Measurements from ENCODE around the gene LCLAT1. TPM values are rescaled to one million over a fixed set of nuclear protein-coding genes. Genes with fewer than 3 reads are reported as not detected.

LCLAT1 gene
- total RNA-seq, 1 donor from 2014 or later, result 17.8 TPM

DNA sequence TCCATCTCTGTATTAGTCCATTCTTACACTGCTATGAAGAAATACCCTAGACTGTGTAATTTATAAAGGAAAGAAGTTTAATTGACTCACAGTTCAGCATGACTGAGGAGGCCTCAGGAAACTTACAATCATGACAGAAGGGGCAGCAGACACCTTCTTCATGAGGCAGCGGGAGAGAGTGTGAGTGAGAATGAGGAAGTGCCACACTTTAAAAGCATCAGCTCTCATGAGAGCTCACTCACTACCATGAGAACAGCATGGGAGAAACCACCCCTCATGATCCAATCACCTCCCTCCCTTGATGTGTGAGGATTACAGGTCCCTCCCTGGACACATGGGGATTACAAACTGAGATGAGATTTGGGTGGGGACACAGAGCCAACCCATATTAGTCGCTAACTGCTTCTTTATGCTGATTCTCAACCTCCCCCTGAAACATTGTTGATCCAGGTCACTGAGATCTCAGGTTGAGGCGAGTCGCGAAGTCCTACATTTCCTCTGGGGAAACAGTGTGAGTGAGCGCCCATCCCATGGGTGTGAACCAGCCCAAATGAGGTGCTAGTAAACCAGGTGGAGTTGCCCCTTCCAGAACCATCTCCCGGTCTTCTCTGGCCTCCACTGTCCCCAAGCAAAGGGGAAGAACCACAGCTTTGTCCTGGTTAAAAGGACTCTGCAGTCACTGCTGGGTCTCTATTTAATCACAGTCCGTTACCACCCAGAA lies 236.3 kb downstream of the LCLAT1 start:
- no peaks in the 10 kb centered on the region for H3K4me1 Mint-ChIP-seq (ENCODE audit: low read depth)
- TF ChIP-seq, protein P1, sequence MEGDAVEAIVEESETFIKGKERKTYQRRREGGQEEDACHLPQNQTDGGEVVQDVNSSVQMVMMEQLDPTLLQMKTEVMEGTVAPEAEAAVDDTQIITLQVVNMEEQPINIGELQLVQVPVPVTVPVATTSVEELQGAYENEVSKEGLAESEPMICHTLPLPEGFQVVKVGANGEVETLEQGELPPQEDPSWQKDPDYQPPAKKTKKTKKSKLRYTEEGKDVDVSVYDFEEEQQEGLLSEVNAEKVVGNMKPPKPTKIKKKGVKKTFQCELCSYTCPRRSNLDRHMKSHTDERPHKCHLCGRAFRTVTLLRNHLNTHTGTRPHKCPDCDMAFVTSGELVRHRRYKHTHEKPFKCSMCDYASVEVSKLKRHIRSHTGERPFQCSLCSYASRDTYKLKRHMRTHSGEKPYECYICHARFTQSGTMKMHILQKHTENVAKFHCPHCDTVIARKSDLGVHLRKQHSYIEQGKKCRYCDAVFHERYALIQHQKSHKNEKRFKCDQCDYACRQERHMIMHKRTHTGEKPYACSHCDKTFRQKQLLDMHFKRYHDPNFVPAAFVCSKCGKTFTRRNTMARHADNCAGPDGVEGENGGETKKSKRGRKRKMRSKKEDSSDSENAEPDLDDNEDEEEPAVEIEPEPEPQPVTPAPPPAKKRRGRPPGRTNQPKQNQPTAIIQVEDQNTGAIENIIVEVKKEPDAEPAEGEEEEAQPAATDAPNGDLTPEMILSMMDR (IDR thresholded peaks at IDR 0.05), result no peak
- no peaks in the 10 kb centered on the region for H3K36me3 Mint-ChIP-seq (ENCODE audit: low read depth)
- H3K27me3 Mint-ChIP-seq (ENCODE audit: low read depth), result no peaks in the 10 kb centered on the region
- DNase-seq (ENCODE audit: low spot score), result no peak
- no peaks in the 10 kb centered on the region for H3K9me3 Mint-ChIP-seq (ENCODE audit: low read depth)
- no peak overlapping the region for H3K27ac Mint-ChIP-seq (ENCODE audit: unreplicated experiment)
- H3K4me3 Mint-ChIP-seq (ENCODE audit: unreplicated experiment), result no peak overlapping the region

DNA sequence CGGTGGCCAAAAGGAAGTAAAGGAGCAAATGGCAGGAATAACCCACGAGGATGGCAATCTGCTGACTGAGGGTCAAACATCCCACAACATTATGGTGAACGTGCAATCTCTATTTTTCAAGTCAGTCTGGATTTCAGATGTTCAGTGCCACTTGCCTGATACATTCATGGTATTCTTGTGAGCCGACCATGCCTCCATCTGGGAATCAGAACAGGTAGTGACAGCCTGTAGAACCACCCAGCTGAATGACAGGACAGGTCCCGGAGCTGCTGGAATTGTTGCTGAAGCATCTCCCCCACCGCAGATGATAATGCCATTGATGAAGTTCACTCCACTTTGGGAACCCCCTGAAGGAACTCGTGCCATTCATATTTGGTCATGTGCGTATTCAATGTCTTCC lies 237.0 kb downstream of the LCLAT1 start:
- Mint-ChIP-seq H3K4me3 (ENCODE audit: unreplicated experiment) (no peak overlapping the region), H3K9me3 (ENCODE audit: low read depth) (no peaks in the 10 kb centered on the region), H3K4me1 (ENCODE audit: low read depth) (peaks cover under 1% of the 10 kb centered on the region), H3K27me3 (ENCODE audit: low read depth) (no peaks in the 10 kb centered on the region), H3K36me3 (ENCODE audit: low read depth) (no peaks in the 10 kb centered on the region), H3K27ac (ENCODE audit: unreplicated experiment) (no peak overlapping the region)
- DNase-seq (ENCODE audit: low spot score), result no peak
- TF ChIP-seq, protein P1 (IDR thresholded peaks at IDR 0.05), result no peak

DNA sequence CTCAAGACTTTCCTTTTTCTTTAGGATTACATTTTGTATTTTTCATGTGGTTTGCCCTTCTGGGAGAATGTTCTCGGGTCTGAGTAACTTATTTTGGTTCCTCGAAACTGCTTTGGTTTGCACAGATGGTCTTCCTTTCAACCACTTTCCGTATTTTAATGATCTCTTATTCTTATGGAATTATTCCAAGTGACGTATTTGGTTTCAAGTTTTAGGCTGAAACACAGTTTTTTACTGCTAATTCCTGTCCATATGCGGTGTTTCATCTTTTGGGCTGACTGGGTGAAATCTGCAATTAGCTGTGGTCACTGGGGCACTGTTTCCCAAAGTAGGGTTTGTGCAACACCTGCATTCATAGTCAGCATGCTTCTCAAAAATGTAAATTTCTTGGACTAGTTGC lies 237.5 kb downstream of the LCLAT1 start:
- peaks cover 6% of the 10 kb centered on the region for H3K4me1 Mint-ChIP-seq (ENCODE audit: low read depth)
- no peaks in the 10 kb centered on the region for H3K27me3 Mint-ChIP-seq (ENCODE audit: low read depth)
- H3K36me3 Mint-ChIP-seq (ENCODE audit: low read depth), result no peaks in the 10 kb centered on the region
- TF ChIP-seq, protein P1 (IDR thresholded peaks at IDR 0.05), result no peak
- DNase-seq (ENCODE audit: low spot score), result no peak
- no peak overlapping the region for H3K4me3 Mint-ChIP-seq (ENCODE audit: unreplicated experiment)
- no peak overlapping the region for H3K27ac Mint-ChIP-seq (ENCODE audit: unreplicated experiment)
- no peaks in the 10 kb centered on the region for H3K9me3 Mint-ChIP-seq (ENCODE audit: low read depth)

DNA sequence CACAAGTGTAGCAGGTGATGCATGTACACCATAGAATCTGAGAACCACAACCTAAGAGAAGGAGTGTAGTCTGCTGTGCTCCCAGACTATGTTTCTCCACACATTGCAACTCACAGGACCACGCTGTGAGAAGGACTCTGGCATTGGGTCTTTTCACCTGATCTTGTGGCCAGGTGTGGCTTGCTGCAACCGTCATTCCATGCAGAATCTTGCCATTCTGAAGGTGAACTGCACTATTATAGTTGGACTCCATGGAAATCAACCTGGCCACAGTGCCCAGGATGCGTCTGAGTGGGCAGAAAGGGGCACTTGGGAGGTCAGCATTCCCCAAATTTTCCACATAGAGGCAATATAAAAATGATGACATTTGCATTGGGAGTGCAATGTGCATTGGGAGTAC lies 237.9 kb downstream of the LCLAT1 start:
- Mint-ChIP-seq H3K4me1 (ENCODE audit: low read depth) (peaks cover 10% of the 10 kb centered on the region), H3K9me3 (ENCODE audit: low read depth) (no peaks in the 10 kb centered on the region), H3K27me3 (ENCODE audit: low read depth) (no peaks in the 10 kb centered on the region), H3K4me3 (ENCODE audit: unreplicated experiment) (no peak overlapping the region), H3K36me3 (ENCODE audit: low read depth) (no peaks in the 10 kb centered on the region), H3K27ac (ENCODE audit: unreplicated experiment) (no peak overlapping the region)
- no peak for DNase-seq (ENCODE audit: low spot score)
- TF ChIP-seq, protein P1 (IDR thresholded peaks at IDR 0.05), result no peak

DNA sequence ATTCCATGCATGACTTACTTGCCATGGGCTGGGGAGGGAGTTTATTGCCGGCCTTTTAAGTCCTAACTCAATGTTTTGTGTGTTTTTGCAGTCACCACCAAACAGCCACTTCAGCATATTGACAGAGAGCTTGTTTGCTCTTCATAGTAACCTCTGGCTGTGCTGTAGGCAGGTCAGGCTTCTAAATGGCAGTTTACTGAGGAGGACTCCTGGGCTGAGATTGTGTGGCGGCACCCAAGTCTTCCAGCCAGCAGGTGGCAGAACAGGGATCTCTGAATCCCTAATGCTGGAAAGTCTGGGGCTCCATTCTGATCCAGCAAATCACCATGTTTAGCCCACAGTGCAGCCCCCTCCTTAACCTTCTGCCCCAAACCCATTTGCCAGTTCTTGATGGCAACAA lies 239.0 kb downstream of the LCLAT1 start:
- H3K27ac Mint-ChIP-seq (ENCODE audit: unreplicated experiment), result no peak overlapping the region
- no peak for DNase-seq (ENCODE audit: low spot score)
- H3K4me1 Mint-ChIP-seq (ENCODE audit: low read depth), result peaks cover 20% of the 10 kb centered on the region
- H3K9me3 Mint-ChIP-seq (ENCODE audit: low read depth), result no peaks in the 10 kb centered on the region
- TF ChIP-seq, protein P1 (IDR thresholded peaks at IDR 0.05), result peak; percentile 51
- no peaks in the 10 kb centered on the region for H3K27me3 Mint-ChIP-seq (ENCODE audit: low read depth)
- no peaks in the 10 kb centered on the region for H3K36me3 Mint-ChIP-seq (ENCODE audit: low read depth)
- no peak overlapping the region for H3K4me3 Mint-ChIP-seq (ENCODE audit: unreplicated experiment)
